Measurements from ENCODE around the gene IL1RAPL2. TPM values are rescaled to one million over a fixed set of nuclear protein-coding genes. Genes with fewer than 3 reads are reported as not detected.

The IL1RAPL2 gene
- polyA plus RNA-seq, 1 experiment = not detected

DNA sequence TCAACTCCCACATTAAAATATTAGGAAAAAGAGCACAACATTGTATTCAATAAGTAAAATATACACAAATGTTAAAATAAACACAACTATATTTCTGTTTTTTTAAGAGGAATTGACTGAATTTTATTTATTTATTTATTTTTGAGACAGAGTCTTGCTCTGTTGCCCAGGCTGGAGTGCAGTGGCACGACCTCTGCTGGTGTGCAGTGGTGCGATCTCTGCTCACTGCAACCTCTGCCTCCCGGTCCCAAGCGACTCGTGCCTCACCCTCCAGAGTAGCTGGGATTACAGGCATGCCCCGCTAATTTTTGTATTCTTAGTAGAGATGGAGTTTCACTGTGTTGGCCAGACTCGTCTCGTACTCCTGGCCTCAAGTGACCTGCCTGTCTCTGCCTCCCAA lies 623.1 kb downstream of the IL1RAPL2 start:
- H3K27me3 ChIP-seq (ENCODE audit: control insufficient read depth, insufficient read depth, low read length) = no peaks in the 10 kb centered on the region
- H3K36me3 ChIP-seq (ENCODE audit: control insufficient read depth, insufficient read depth, low read length) = no peaks in the 10 kb centered on the region

DNA sequence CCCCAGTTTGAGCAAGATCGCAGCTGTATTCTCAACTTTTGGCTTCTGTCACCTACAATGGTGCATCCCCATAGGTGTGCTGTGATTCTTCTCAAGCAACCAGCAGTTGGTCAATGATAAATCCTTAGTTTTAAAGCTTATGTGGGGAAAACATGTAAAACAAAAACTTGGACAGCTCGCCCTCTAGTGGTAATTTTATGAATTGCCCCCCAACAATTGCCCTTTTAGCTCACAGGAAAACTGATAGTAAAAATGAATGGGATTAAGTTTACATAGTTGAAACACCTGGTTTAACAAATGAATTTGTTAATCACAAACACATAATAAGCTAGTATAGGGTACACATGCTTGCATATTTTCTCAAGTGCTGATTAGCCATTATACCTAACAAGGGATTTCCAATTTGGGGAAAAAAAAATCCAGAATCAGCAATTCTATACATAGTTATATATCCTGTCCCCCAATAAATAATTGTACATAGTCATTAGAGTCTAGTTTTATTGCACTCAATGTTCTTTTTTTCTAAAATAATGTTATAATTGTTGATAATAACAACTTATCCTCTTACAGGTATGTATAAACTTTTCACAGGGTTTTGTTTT lies 624.4 kb downstream of the IL1RAPL2 start:
- Histone ChIP-seq H3K36me3 (ENCODE audit: control insufficient read depth, insufficient read depth, low read length) (no peaks in the 10 kb centered on the region), H3K4me3 (ENCODE audit: low read depth, low read length) (no peak overlapping the region), H3K27me3 (ENCODE audit: control insufficient read depth, insufficient read depth, low read length) (no peaks in the 10 kb centered on the region)
- POLR2A ChIA-PET = no interaction called here
- TF ChIP-seq, protein P1, sequence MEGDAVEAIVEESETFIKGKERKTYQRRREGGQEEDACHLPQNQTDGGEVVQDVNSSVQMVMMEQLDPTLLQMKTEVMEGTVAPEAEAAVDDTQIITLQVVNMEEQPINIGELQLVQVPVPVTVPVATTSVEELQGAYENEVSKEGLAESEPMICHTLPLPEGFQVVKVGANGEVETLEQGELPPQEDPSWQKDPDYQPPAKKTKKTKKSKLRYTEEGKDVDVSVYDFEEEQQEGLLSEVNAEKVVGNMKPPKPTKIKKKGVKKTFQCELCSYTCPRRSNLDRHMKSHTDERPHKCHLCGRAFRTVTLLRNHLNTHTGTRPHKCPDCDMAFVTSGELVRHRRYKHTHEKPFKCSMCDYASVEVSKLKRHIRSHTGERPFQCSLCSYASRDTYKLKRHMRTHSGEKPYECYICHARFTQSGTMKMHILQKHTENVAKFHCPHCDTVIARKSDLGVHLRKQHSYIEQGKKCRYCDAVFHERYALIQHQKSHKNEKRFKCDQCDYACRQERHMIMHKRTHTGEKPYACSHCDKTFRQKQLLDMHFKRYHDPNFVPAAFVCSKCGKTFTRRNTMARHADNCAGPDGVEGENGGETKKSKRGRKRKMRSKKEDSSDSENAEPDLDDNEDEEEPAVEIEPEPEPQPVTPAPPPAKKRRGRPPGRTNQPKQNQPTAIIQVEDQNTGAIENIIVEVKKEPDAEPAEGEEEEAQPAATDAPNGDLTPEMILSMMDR (IDR thresholded peaks at IDR 0.05; ENCODE audit: insufficient read depth, low read depth, low read length) = peak; percentile 57
- no peak for DNase-seq (ENCODE audit: low read depth)
- CTCF ChIA-PET = interaction anchor here (0.9 to 1.7 kb wide), 4 partner anchors 72 to 521 kb away, joined by 3 to 5 read pairs (median 4); no protein-coding TSS in a partner anchor

More for the DNA sequence above, 623.1 kb downstream of the IL1RAPL2 start:
- TF ChIP-seq, protein P1 (IDR thresholded peaks at IDR 0.05; ENCODE audit: insufficient read depth, low read depth, low read length) = no peak
- POLR2A ChIA-PET = no interaction called here
- CTCF ChIA-PET = no interaction called here
- no peak overlapping the region for H3K4me3 ChIP-seq (ENCODE audit: low read depth, low read length)
- no peak for DNase-seq (ENCODE audit: low read depth)

DNA sequence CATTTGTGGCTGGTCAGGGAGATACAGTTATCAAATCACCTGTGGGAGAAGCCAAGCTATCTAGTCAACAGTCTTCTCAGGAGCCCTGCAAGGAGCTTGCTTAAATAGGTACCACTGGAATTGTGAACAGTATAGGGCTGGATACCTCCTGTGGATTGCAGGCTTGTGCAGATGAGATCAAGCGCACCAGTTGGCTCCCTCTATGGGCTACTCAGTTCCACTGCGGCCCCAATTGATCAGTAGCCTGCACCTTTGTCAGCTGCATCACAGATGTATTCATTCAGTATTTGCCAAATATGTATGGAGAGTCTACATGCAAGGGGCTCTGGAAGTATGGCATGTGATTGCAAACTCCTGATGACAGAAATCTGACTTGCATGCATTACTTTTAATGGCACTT lies 625.9 kb downstream of the IL1RAPL2 start:
- Histone ChIP-seq H3K4me3 (ENCODE audit: low read depth, low read length) (no peak overlapping the region), H3K36me3 (ENCODE audit: control insufficient read depth, insufficient read depth, low read length) (no peaks in the 10 kb centered on the region), H3K27me3 (ENCODE audit: control insufficient read depth, insufficient read depth, low read length) (no peaks in the 10 kb centered on the region)
- DNase-seq (ENCODE audit: low read depth) = no peak
- TF ChIP-seq, protein P1 (IDR thresholded peaks at IDR 0.05; ENCODE audit: insufficient read depth, low read depth, low read length) = peak; percentile 54
- ChIA-PET POLR2A (no interaction called here), CTCF (interaction anchor here (0.6 to 1.5 kb wide), 5 partner anchors 8 to 629 kb away, joined by 3 to 7 read pairs (median 3); no protein-coding TSS in a partner anchor)

DNA sequence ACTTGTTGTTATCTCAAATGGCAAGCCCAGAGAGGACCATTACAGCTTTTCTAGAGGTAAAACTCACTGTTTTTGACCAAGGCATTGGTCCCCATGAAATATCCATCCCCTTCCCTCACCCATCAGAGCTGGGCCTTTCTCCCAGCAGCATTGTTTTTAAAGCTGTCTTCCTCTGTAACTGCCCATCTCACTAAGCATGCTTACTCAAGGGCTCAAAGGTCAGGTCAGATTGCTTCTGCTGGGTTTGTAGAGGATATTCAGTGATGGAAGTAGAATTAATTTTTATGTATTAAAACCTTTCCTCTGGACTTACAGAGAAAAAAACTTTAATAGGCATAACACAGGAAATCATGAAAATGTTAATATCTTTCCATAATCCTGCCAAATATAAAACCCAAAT lies 643.4 kb downstream of the IL1RAPL2 start:
- ChIA-PET CTCF (no interaction called here), POLR2A (no interaction called here)
- no peak overlapping the region for H3K4me3 ChIP-seq (ENCODE audit: low read depth, low read length)
- TF ChIP-seq, protein P1 (IDR thresholded peaks at IDR 0.05; ENCODE audit: insufficient read depth, low read depth, low read length) = no peak
- H3K36me3 ChIP-seq (ENCODE audit: control insufficient read depth, insufficient read depth, low read length) = no peaks in the 10 kb centered on the region
- no peak for DNase-seq (ENCODE audit: low read depth)
- H3K27me3 ChIP-seq (ENCODE audit: control insufficient read depth, insufficient read depth, low read length) = no peaks in the 10 kb centered on the region

DNA sequence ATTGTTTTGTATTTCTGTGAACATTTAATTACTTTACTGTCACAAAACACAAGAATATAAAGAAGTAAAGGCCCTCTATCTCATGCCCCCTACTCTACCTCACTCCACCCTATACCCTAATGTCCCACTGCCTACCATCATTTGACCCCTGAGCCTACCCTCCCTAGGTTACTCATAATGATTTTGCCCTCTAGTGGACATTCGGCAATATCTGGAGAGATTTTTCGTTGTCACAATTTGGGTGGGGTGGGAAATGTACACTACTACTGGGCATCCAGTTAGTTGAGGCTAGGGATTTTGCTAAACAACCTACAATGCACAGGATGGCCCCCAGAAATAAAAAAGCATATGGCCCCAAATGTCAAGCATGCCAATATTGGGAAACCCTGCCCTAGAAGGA lies 644.3 kb downstream of the IL1RAPL2 start:
- Histone ChIP-seq H3K36me3 (ENCODE audit: control insufficient read depth, insufficient read depth, low read length) (no peaks in the 10 kb centered on the region), H3K27me3 (ENCODE audit: control insufficient read depth, insufficient read depth, low read length) (no peaks in the 10 kb centered on the region), H3K4me3 (ENCODE audit: low read depth, low read length) (no peak overlapping the region)
- TF ChIP-seq, protein P1 (IDR thresholded peaks at IDR 0.05; ENCODE audit: insufficient read depth, low read depth, low read length) = no peak
- POLR2A ChIA-PET = no interaction called here
- CTCF ChIA-PET = no interaction called here
- no peak for DNase-seq (ENCODE audit: low read depth)

Measured in BJ (cell line).